ENCODE results near the gene SETBP1.

SETBP1 gene

DNA sequence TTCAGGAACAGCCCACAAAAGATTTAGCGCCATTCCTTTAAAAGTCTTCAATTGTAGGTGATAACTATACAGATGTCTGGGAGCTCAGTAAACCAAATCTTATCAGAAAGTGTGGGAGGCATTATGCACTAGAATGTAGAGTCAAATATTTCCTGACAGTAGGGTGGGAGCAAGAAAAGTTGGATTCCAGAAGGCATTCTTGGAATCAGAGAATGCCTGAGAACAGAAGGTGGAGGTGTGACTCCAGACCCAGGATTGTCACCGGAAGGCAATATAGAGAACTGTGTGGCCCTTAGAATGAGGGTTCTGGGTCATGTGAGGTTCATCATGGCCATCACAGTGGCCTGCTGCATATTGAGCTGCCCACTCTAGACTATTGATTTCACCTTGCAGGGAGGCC lies 90.0 kb downstream of the SETBP1 start:
- Histone ChIP-seq H3K18ac (ENCODE audit: low read depth in 1 of 2, low read length in 2 of 2) (no peak overlapping the region), H3K4ac (ENCODE audit: low read depth in 1 of 2, low read length in 2 of 2) (no peak overlapping the region), H3K36me3 (ENCODE audit: control insufficient read depth in 1 of 2, insufficient read depth in 2 of 2, low read depth in 1 of 2, low read length in 2 of 2) (peaks cover 0 to 7% of the 10 kb centered on the region in 2 experiments), H3K79me1 (replicated peaks; ENCODE audit: low read length, poor library complexity, severe bottlenecking) (peaks cover 13% of the 10 kb centered on the region), H2BK120ac (ENCODE audit: low read depth, low read length) (no peak overlapping the region), H3K27me3 (ENCODE audit: control insufficient read depth in 1 of 2, insufficient read depth in 1 of 2, low read length in 2 of 2) (no peaks in the 10 kb centered on the region), H2AFZ (ENCODE audit: low read depth, low read length) (no peak overlapping the region), H3K27ac (ENCODE audit: low read length, poor library complexity, severe bottlenecking) (no peak overlapping the region), H2AK5ac (ENCODE audit: low read length, severe bottlenecking) (no peak overlapping the region), H3K4me2 (ENCODE audit: low read length, poor library complexity, severe bottlenecking) (no peak overlapping the region), H4K91ac (ENCODE audit: low read length) (no peak overlapping the region), H2BK15ac (ENCODE audit: low read depth, poor library complexity, severe bottlenecking) (no peak overlapping the region), H3K23ac (ENCODE audit: low read length in 2 of 2) (no peak overlapping the region), H3K9ac (ENCODE audit: low read length) (no peak overlapping the region), H3K9me3 (ENCODE audit: control insufficient read depth, low read length) (no peaks in the 10 kb centered on the region), H3K14ac (ENCODE audit: low read length in 2 of 2) (peak overlapping the region in 1 of 2 experiments; percentile 49), H4K8ac (ENCODE audit: low read length) (no peak overlapping the region), H3K4me1 (ENCODE audit: control insufficient read depth, insufficient read depth, low read depth, low read length) (peaks cover 5% of the 10 kb centered on the region), H3K4me3 (ENCODE audit: insufficient read depth in 1 of 2, low read depth in 1 of 2, low read length in 2 of 2) (no peak overlapping the region), H2BK12ac (ENCODE audit: low read length in 2 of 2) (no peak overlapping the region), H2BK5ac (ENCODE audit: low read depth, low read length, poor library complexity, severe bottlenecking) (no peak overlapping the region)
- no peak for DNase-seq
- 92% methylated on average over 2 of the region's 2 CpGs for whole genome bisulfite sequencing

DNA sequence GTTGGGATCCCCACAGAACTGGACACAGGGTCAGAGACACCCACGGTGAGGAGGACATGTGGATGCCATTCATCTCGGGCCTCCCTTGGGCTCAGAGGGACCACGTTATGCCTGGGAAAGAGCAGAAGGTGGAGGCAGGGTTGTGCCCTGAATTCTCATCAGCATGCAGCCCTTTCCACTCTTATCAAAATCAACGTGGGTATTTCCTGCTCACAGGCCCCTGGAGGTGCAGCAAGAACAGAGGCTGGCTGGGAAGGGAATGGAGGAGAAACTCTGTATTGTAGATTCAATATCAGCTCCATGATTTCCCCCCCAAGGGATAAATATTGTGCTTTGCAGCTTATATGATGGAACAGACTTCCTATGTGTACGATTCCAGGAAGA lies 90.9 kb downstream of the SETBP1 start:
- Histone ChIP-seq H4K8ac (ENCODE audit: low read length) (peak overlapping the region; percentile 43), H3K23ac (ENCODE audit: low read length in 2 of 2) (no peak overlapping the region), H3K18ac (ENCODE audit: low read depth in 1 of 2, low read length in 2 of 2) (peak overlapping the region in 1 of 2 experiments; percentile 61), H2AK5ac (ENCODE audit: low read length, severe bottlenecking) (peak overlapping the region; percentile 15), H2BK120ac (ENCODE audit: low read depth, low read length) (no peak overlapping the region), H3K14ac (ENCODE audit: low read length in 2 of 2) (no peak overlapping the region), H2BK5ac (ENCODE audit: low read depth, low read length, poor library complexity, severe bottlenecking) (no peak overlapping the region), H3K4me1 (ENCODE audit: control insufficient read depth, insufficient read depth, low read depth, low read length) (peaks cover 5% of the 10 kb centered on the region), H2AFZ (ENCODE audit: low read depth, low read length) (no peak overlapping the region), H3K4ac (ENCODE audit: low read depth in 1 of 2, low read length in 2 of 2) (no peak overlapping the region), H3K27me3 (ENCODE audit: control insufficient read depth in 1 of 2, insufficient read depth in 1 of 2, low read length in 2 of 2) (no peaks in the 10 kb centered on the region), H2BK12ac (ENCODE audit: low read length in 2 of 2) (no peak overlapping the region), H3K36me3 (ENCODE audit: control insufficient read depth in 1 of 2, insufficient read depth in 2 of 2, low read depth in 1 of 2, low read length in 2 of 2) (peaks cover 0 to 3% of the 10 kb centered on the region in 2 experiments), H3K9ac (ENCODE audit: low read length) (no peak overlapping the region), H3K79me1 (replicated peaks; ENCODE audit: low read length, poor library complexity, severe bottlenecking) (peaks cover 17% of the 10 kb centered on the region), H3K4me3 (ENCODE audit: insufficient read depth in 1 of 2, low read depth in 1 of 2, low read length in 2 of 2) (no peak overlapping the region), H4K91ac (ENCODE audit: low read length) (no peak overlapping the region), H2BK15ac (ENCODE audit: low read depth, poor library complexity, severe bottlenecking) (no peak overlapping the region), H3K27ac (ENCODE audit: low read length, poor library complexity, severe bottlenecking) (peak overlapping the region; percentile 92), H3K9me3 (ENCODE audit: control insufficient read depth, low read length) (no peaks in the 10 kb centered on the region), H3K4me2 (ENCODE audit: low read length, poor library complexity, severe bottlenecking) (no peak overlapping the region)
- DNase-seq: no peak
- WGBS: 67% methylated on average over 4 of the region's 5 CpGs

DNA sequence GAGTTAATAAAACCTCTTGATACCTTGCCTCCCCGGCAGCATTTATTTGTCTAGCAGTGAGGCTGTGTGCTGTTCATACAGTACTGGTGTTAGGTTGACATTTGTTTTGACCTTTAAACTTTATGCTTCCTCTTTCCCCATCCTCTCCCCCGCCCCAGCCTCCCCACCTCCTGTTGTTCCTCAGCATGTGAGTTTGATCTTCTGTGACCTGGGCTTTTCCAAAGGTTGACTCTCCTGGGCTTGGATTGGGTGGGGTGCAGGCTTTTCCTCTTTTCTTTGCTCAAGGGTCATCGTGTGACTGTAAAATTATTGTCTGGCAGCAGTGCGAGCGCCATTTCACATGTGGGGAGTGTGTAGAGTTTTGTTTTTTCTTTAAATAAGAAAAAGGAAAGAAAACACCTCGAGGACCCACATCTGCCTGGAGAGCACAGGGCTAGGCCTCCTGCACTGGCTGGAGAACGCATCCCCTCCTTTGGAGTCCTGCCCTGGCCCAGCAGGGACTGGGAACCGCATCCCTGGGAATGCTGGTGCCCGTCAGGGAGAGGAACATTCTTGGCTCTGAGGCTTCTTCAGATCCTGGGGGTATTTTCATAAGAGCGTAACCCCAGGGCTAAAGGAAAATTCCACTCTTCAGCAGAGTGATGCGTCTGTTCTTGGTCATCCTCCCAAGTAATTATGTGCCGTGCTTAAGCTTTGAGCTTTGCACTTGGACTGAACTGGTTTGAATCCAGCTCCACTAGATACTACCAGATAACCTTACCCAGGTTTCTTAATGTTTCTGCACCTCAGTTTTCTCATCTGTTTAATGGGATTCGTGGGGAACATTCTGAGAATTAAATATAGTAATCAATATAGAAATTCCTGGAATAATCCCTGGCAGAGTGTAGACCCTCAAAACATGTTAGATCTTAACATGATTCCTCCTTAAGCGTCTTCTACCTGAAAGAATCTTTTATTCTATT lies 91.5 kb downstream of the SETBP1 start:
- Histone ChIP-seq H3K23ac (ENCODE audit: low read length in 2 of 2) (no peak overlapping the region), H3K4me3 (ENCODE audit: insufficient read depth in 1 of 2, low read depth in 1 of 2, low read length in 2 of 2) (peak overlapping the region in 1 of 2 experiments; percentile 13), H2BK15ac (ENCODE audit: low read depth, poor library complexity, severe bottlenecking) (no peak overlapping the region), H3K27ac (ENCODE audit: low read length, poor library complexity, severe bottlenecking) (peak overlapping the region; percentile 92), H2BK12ac (ENCODE audit: low read length in 2 of 2) (peak overlapping the region in 1 of 2 experiments; percentile 47), H3K4me1 (ENCODE audit: control insufficient read depth, insufficient read depth, low read depth, low read length) (peaks cover 9% of the 10 kb centered on the region), H2AK5ac (ENCODE audit: low read length, severe bottlenecking) (no peak overlapping the region), H3K14ac (ENCODE audit: low read length in 2 of 2) (no peak overlapping the region), H3K9ac (ENCODE audit: low read length) (peak overlapping the region; percentile 58), H2AFZ (ENCODE audit: low read depth, low read length) (no peak overlapping the region), H3K4me2 (ENCODE audit: low read length, poor library complexity, severe bottlenecking) (no peak overlapping the region), H2BK120ac (ENCODE audit: low read depth, low read length) (no peak overlapping the region), H4K91ac (ENCODE audit: low read length) (no peak overlapping the region), H3K18ac (ENCODE audit: low read depth in 1 of 2, low read length in 2 of 2) (no peak overlapping the region), H2BK5ac (ENCODE audit: low read depth, low read length, poor library complexity, severe bottlenecking) (peak overlapping the region; percentile 77), H3K36me3 (ENCODE audit: control insufficient read depth in 1 of 2, insufficient read depth in 2 of 2, low read depth in 1 of 2, low read length in 2 of 2) (peaks cover 0 to 3% of the 10 kb centered on the region in 2 experiments), H4K8ac (ENCODE audit: low read length) (no peak overlapping the region), H3K4ac (ENCODE audit: low read depth in 1 of 2, low read length in 2 of 2) (no peak overlapping the region), H3K27me3 (ENCODE audit: control insufficient read depth in 1 of 2, insufficient read depth in 1 of 2, low read length in 2 of 2) (no peaks in the 10 kb centered on the region), H3K79me1 (replicated peaks; ENCODE audit: low read length, poor library complexity, severe bottlenecking) (peaks cover 21% of the 10 kb centered on the region), H3K9me3 (ENCODE audit: control insufficient read depth, low read length) (no peaks in the 10 kb centered on the region)
- 90% methylated on average over 10 of the region's 14 CpGs for WGBS
- DNase-seq: no peak

DNA sequence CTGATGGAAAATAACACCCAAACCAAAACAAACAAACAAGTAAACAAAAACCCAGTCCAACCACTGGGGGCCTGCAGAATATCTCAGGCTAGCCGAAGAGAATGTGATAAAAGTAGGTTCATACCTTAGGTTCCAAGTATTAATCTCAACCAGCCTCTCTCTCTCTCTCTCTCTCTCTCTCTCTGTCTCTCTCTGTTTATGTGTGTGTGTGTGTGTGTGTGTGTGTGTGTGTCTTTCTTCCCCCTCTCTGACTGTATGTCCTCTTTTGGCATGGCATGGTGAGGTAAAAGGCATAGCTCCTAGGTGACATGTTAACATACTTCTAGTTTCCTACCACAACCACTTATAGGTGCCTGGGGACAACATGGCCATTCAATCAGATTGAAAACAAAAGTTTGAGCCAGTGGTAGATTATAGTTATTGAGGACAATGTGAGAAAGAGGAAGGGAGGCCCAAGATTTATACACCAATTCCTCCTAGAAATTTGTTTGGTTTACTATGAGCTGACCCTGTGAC lies 93.0 kb downstream of the SETBP1 start:
- no peak overlapping the region for H4K8ac ChIP-seq (ENCODE audit: low read length)
- no peak overlapping the region for H3K4me2 ChIP-seq (ENCODE audit: low read length, poor library complexity, severe bottlenecking)
- no peak overlapping the region for H3K14ac ChIP-seq (ENCODE audit: low read length in 2 of 2)
- no peak overlapping the region for H3K4ac ChIP-seq (ENCODE audit: low read depth in 1 of 2, low read length in 2 of 2)
- H3K27ac ChIP-seq (ENCODE audit: low read length, poor library complexity, severe bottlenecking): no peak overlapping the region
- H3K4me1 ChIP-seq (ENCODE audit: control insufficient read depth, insufficient read depth, low read depth, low read length): peaks cover 9% of the 10 kb centered on the region
- H2BK5ac ChIP-seq (ENCODE audit: low read depth, low read length, poor library complexity, severe bottlenecking): no peak overlapping the region
- H3K9me3 ChIP-seq (ENCODE audit: control insufficient read depth, low read length): no peaks in the 10 kb centered on the region
- no peak for DNase-seq
- H2BK12ac ChIP-seq (ENCODE audit: low read length in 2 of 2): no peak overlapping the region
- no peak overlapping the region for H2BK15ac ChIP-seq (ENCODE audit: low read depth, poor library complexity, severe bottlenecking)
- no peak overlapping the region for H4K91ac ChIP-seq (ENCODE audit: low read length)
- H3K4me3 ChIP-seq (ENCODE audit: insufficient read depth in 1 of 2, low read depth in 1 of 2, low read length in 2 of 2): no peak overlapping the region
- H3K18ac ChIP-seq (ENCODE audit: low read depth in 1 of 2, low read length in 2 of 2): no peak overlapping the region
- no peak overlapping the region for H2BK120ac ChIP-seq (ENCODE audit: low read depth, low read length)
- H3K79me1 ChIP-seq (replicated peaks; ENCODE audit: low read length, poor library complexity, severe bottlenecking): peaks cover 27% of the 10 kb centered on the region
- no peaks in the 10 kb centered on the region for H3K27me3 ChIP-seq (ENCODE audit: control insufficient read depth in 1 of 2, insufficient read depth in 1 of 2, low read length in 2 of 2)
- no peak overlapping the region for H3K23ac ChIP-seq (ENCODE audit: low read length in 2 of 2)
- 80% methylated on average over 1 of the region's 1 CpG for WGBS
- no peak overlapping the region for H3K9ac ChIP-seq (ENCODE audit: low read length)
- no peak overlapping the region for H2AK5ac ChIP-seq (ENCODE audit: low read length, severe bottlenecking)
- peaks cover 0 to 1% of the 10 kb centered on the region in 2 experiments for H3K36me3 ChIP-seq (ENCODE audit: control insufficient read depth in 1 of 2, insufficient read depth in 2 of 2, low read depth in 1 of 2, low read length in 2 of 2)
- no peak overlapping the region for H2AFZ ChIP-seq (ENCODE audit: low read depth, low read length)
